ENCODE results near the gene PALLD. TPM values are rescaled to one million over a fixed set of nuclear protein-coding genes. Genes with fewer than 3 reads are reported as not detected.

The PALLD gene
- total and polyA plus RNA-seq, 2 of the 8 experiments (the other 6 are each of a cell fraction or from before 2014, with no cell fraction given), result 10.5 to 25.0 TPM

GRCh38 chr4:168868044-168868781 is 371.4 kb downstream of the PALLD start:
- Histone ChIP-seq H2BK12ac (ENCODE audit: low read depth, low read length) (no peak overlapping the region), H2BK120ac (replicated peaks; ENCODE audit: low read depth, low read length) (no peak overlapping the region), H3K4me2 (ENCODE audit: insufficient read depth in 1 of 2, low read depth in 2 of 2, low read length in 2 of 2) (no peak overlapping the region), H3K27me3 (replicated peaks in 1 of 4; ENCODE audit: control insufficient read depth in 3 of 4, extremely low read depth in 1 of 4, insufficient read depth in 3 of 4, low read length in 3 of 4) (no peaks in the 10 kb centered on the region), H3K36me3 (ENCODE audit: control insufficient read depth in 2 of 4, insufficient read depth in 4 of 4, low read length in 3 of 4) (no peaks in the 10 kb centered on the region), H3K4ac (replicated peaks; ENCODE audit: insufficient read length, low read depth, low read length) (no peak overlapping the region), H3K14ac (ENCODE audit: insufficient read length) (no peak overlapping the region), H3K23me2 (ENCODE audit: low read depth, low read length) (no peaks in the 10 kb centered on the region), H2BK15ac (ENCODE audit: low read length) (no peak overlapping the region), H3K4me1 (replicated peaks in 1 of 4; ENCODE audit: control insufficient read depth in 3 of 4, insufficient read depth in 4 of 4, low read length in 3 of 4) (peaks cover 0 to 7% (median 2%) of the 10 kb centered on the region in 4 experiments; a peak in 2 of 7 replicates), H2AFZ (ENCODE audit: low read length) (no peak overlapping the region), H4K8ac (ENCODE audit: extremely low read depth, insufficient read depth, low read length) (no peak overlapping the region), H3K56ac (replicated peaks; ENCODE audit: insufficient read length, low read depth, low read length) (no peak overlapping the region), H3K9ac (replicated peaks in 1 of 4; ENCODE audit: extremely low read depth in 1 of 4, low read depth in 3 of 4, low read length in 3 of 4) (no peak overlapping the region), H2AK5ac (ENCODE audit: low read depth, low read length) (no peak overlapping the region), H4K20me1 (replicated peaks in 1 of 2; ENCODE audit: control insufficient read depth in 1 of 2, insufficient read depth in 2 of 2, low read length in 2 of 2) (no peaks in the 10 kb centered on the region), H3K27ac (ENCODE audit: low read depth, low read length) (no peak overlapping the region), H3K4me3 (ENCODE audit: extremely low read depth in 1 of 4, insufficient read depth in 2 of 4, low read depth in 3 of 4, low read length in 4 of 4) (no peak overlapping the region), H2BK5ac (ENCODE audit: low read depth, low read length) (no peak overlapping the region), H3K79me2 (ENCODE audit: control insufficient read depth in 1 of 2, insufficient read depth in 2 of 2, low read length in 2 of 2) (no peaks in the 10 kb centered on the region), H3K79me1 (ENCODE audit: low read depth, low read length) (no peaks in the 10 kb centered on the region), H3K23ac (ENCODE audit: insufficient read length) (no peak overlapping the region), H2BK20ac (ENCODE audit: low read length) (no peak overlapping the region), H3K9me3 (ENCODE audit: insufficient read depth in 2 of 2, low read depth in 1 of 2, low read length in 1 of 2) (no peaks in the 10 kb centered on the region), H3K18ac (ENCODE audit: extremely low read depth, low read length) (no peak overlapping the region), H4K5ac (ENCODE audit: insufficient read length, low read depth, low read length) (no peak overlapping the region), H4K91ac (replicated peaks; ENCODE audit: insufficient read length, low read length) (no peak overlapping the region)
- ChIA-PET POLR2A (ENCODE audit: partially characterized antibody) (no interaction called here), CTCF (ENCODE audit: partially characterized antibody) (no interaction called here)
- WGBS, 2 experiments (ENCODE audit: extremely low coverage in 1 of 2, insufficient coverage in 1 of 2, insufficient read length in 1 of 2, insufficient replicate concordance in 2 of 2, low coverage in 1 of 2, low lambda C conversion rate in 2 of 2, missing lambda C conversion rate in 1 of 2), result 95% methylated on average over 5 of the region's 5 CpGs; no CpG with 5 or more reads in 1 of the 2 experiments
- FAIRE-seq, result no peak
- no peak for DNase-seq (ENCODE audit: low read depth in 1 of 2, low spot score in 2 of 2)
- TF ChIP-seq RBBP5 (IDR thresholded peaks at IDR 0.05; ENCODE audit: borderline replicate concordance, low read depth, low read length), result no peak
- no peak for TF ChIP-seq SAP30 (IDR thresholded peaks at IDR 0.05; ENCODE audit: insufficient read depth, insufficient replicate concordance, low read length)
- TF ChIP-seq BACH1 (IDR thresholded peaks at IDR 0.05; ENCODE audit: low read length), result no peak
- no peak for TF ChIP-seq KDM4A (IDR thresholded peaks at IDR 0.05; ENCODE audit: low read depth, low read length, severe bottlenecking)
- TF ChIP-seq E2F6 (IDR thresholded peaks at IDR 0.05), result no peak
- no peak for TF ChIP-seq JUN (IDR thresholded peaks at IDR 0.05; ENCODE audit: low read depth, low read length)
- TF ChIP-seq RAD21 (IDR thresholded peaks at IDR 0.05 in 1 of 2, conservative IDR thresholded peaks at IDR 0.05 in 1 of 2; ENCODE audit: low read depth in 2 of 2, low read length in 2 of 2), result no peak
- TF ChIP-seq MAFK (IDR thresholded peaks at IDR 0.05; ENCODE audit: low read depth, low read length), result no peak
- no peak for TF ChIP-seq YY1 (IDR thresholded peaks at IDR 0.05; ENCODE audit: low read depth, low read length)
- no peak for TF ChIP-seq ATF2 (IDR thresholded peaks at IDR 0.05; ENCODE audit: low read length)

Data from H1 (cell line).